Vagina (tissue), 2 donors: Measurements from ENCODE around the gene PARD3. TPM values are rescaled to one million over a fixed set of nuclear protein-coding genes. Genes with fewer than 3 reads are reported as not detected.

Experiments used
- DNase-seq, 2 donors: peaks; one replicate each; pipeline ENCODE4 v3.0.0-alpha.2; 2017; ENCODE audit errors: extremely low spot score in 2 of 2
- H3K27ac ChIP-seq: fragments of 200-600 bp; sonication (generic); one replicate; pipeline ENCODE4 v1.5.1; 2019
- H3K27me3 ChIP-seq: fragments of 200-600 bp; sonication (generic); one replicate; pipeline ENCODE4 v1.5.1; 2019
- H3K36me3 ChIP-seq, 2 donors: fragments of 200-600 bp; sonication (generic); one replicate each; pipeline ENCODE4 v1.5.1; 2017 to 2019
- H3K4me1 ChIP-seq: fragments of 200-600 bp; sonication (generic); one replicate; pipeline ENCODE4 v1.5.1; 2019
- H3K4me3 ChIP-seq, 2 donors: fragments of 200-600 bp; sonication (generic); 1 replicate in 1 of 2; 2 replicates in 1 of 2; pipeline ENCODE4 v1.5.1; 2016 to 2019
- H3K9me3 ChIP-seq: fragments of 200-600 bp; sonication (generic); one replicate; pipeline ENCODE4 v1.5.1; 2019
- CTCF ChIP-seq, 3 experiments: fragments of 450-650 bp in 2 of 3; fragments of 200-600 bp in 1 of 3; sonication (generic) in 1 of 3; IDR thresholded peaks; one replicate each; pipeline ENCODE4 v1.5.1; 2017 to 2019; ENCODE audit warnings: antibody characterized with exemption in 3 of 3, mild to moderate bottlenecking in 2 of 3, moderate library complexity in 2 of 3
- POLR2A ChIP-seq, 2 donors: fragments of 450-650 bp; IDR thresholded peaks; one replicate each; pipeline ENCODE4 v1.6.1; 2017; ENCODE audit warnings: antibody characterized with exemption in 2 of 2, mild to moderate bottlenecking in 2 of 2, moderate library complexity in 2 of 2
- POLR2AphosphoS5 ChIP-seq, 2 donors: sonication (generic); formaldehyde crosslinking; IDR thresholded peaks; one replicate each; pipeline ENCODE4 v1.9.0; 2017; ENCODE audit warnings: antibody characterized with exemption in 2 of 2, mild to moderate bottlenecking in 2 of 2, low read depth in 1 of 2; ENCODE audit not compliant: insufficient read depth in 1 of 2
- intact Hi-C: fragments of 100-400 bp; cut with DNase I; formaldehyde crosslinking; loops from one replicate; pipeline ENCODE4 v1.15.1; 2023
- total RNA-seq: library from RNA; depleted of rRNA; stranded (reverse); fragments of >200 nt; gene quantifications from one replicate; pipeline ENCODE4 v1.2.3, GENCODE V29; 2016

PARD3 gene
- total RNA-seq, 1 donor from 2014 or later = 95.5 TPM

GRCh38 chr10:34169677-34170076 is 645.4 kb downstream of the PARD3 start:
- Histone ChIP-seq H3K4me1 (peaks cover 7% of the 10 kb centered on the region), H3K9me3 (no peaks in the 10 kb centered on the region), H3K27me3 (no peaks in the 10 kb centered on the region), H3K27ac (no peak overlapping the region), H3K36me3 (no peaks in the 10 kb centered on the region), H3K4me3 (no peak overlapping the region)
- TF ChIP-seq CTCF (IDR thresholded peaks at IDR 0.05) (no peak), POLR2A (IDR thresholded peaks at IDR 0.05) (no peak), POLR2AphosphoS5 (IDR thresholded peaks at IDR 0.05; ENCODE audit: insufficient read depth in 1 of 2, low read depth in 1 of 2) (no peak)
- DNase-seq = no peak
- intact Hi-C loops = no loop called here

- no peak overlapping the region for H3K27ac ChIP-seq
- H3K36me3 ChIP-seq = no peaks in the 10 kb centered on the region
- DNase-seq = no peak
- no peak overlapping the region for H3K4me3 ChIP-seq
- H3K9me3 ChIP-seq = no peaks in the 10 kb centered on the region
- H3K4me1 ChIP-seq = peaks cover 7% of the 10 kb centered on the region
- intact Hi-C loops = no loop called here
- TF ChIP-seq CTCF (IDR thresholded peaks at IDR 0.05) (no peak), POLR2A (IDR thresholded peaks at IDR 0.05) (no peak), POLR2AphosphoS5 (IDR thresholded peaks at IDR 0.05; ENCODE audit: insufficient read depth in 1 of 2, low read depth in 1 of 2) (no peak)
- H3K27me3 ChIP-seq = no peaks in the 10 kb centered on the region
Observed at GRCh38 chr10:34169131-34169530, 646.0 kb downstream of the PARD3 start.

GRCh38 chr10:34168439-34168838 is 646.7 kb downstream of the PARD3 start:
- no peak overlapping the region for H3K4me3 ChIP-seq
- TF ChIP-seq POLR2A (IDR thresholded peaks at IDR 0.05) (no peak), CTCF (IDR thresholded peaks at IDR 0.05) (no peak), POLR2AphosphoS5 (IDR thresholded peaks at IDR 0.05; ENCODE audit: insufficient read depth in 1 of 2, low read depth in 1 of 2) (no peak)
- H3K27ac ChIP-seq = no peak overlapping the region
- no peaks in the 10 kb centered on the region for H3K9me3 ChIP-seq
- H3K4me1 ChIP-seq = peaks cover 7% of the 10 kb centered on the region
- intact Hi-C loops = no loop called here
- no peaks in the 10 kb centered on the region for H3K27me3 ChIP-seq
- H3K36me3 ChIP-seq = no peaks in the 10 kb centered on the region
- no peak for DNase-seq

GRCh38 chr10:34166823-34167222 is 648.3 kb downstream of the PARD3 start:
- no peak for DNase-seq
- Histone ChIP-seq H3K4me1 (peaks cover 7% of the 10 kb centered on the region), H3K4me3 (no peak overlapping the region), H3K9me3 (no peaks in the 10 kb centered on the region), H3K27ac (no peak overlapping the region), H3K36me3 (no peaks in the 10 kb centered on the region), H3K27me3 (no peaks in the 10 kb centered on the region)
- intact Hi-C loops = no loop called here
- TF ChIP-seq CTCF (IDR thresholded peaks at IDR 0.05) (no peak), POLR2AphosphoS5 (IDR thresholded peaks at IDR 0.05; ENCODE audit: insufficient read depth in 1 of 2, low read depth in 1 of 2) (no peak), POLR2A (IDR thresholded peaks at IDR 0.05) (no peak)

GRCh38 chr10:34166354-34166753 is 648.7 kb downstream of the PARD3 start:
- no peak overlapping the region for H3K27ac ChIP-seq
- intact Hi-C loops = no loop called here
- no peak overlapping the region for H3K4me3 ChIP-seq
- no peaks in the 10 kb centered on the region for H3K36me3 ChIP-seq
- H3K27me3 ChIP-seq = no peaks in the 10 kb centered on the region
- no peak for DNase-seq
- peaks cover 7% of the 10 kb centered on the region for H3K4me1 ChIP-seq
- TF ChIP-seq CTCF (IDR thresholded peaks at IDR 0.05) (no peak), POLR2AphosphoS5 (IDR thresholded peaks at IDR 0.05; ENCODE audit: insufficient read depth in 1 of 2, low read depth in 1 of 2) (no peak), POLR2A (IDR thresholded peaks at IDR 0.05) (no peak)
- H3K9me3 ChIP-seq = no peaks in the 10 kb centered on the region
